ENCODE results near the gene MALAT1. TPM values are rescaled to one million over a fixed set of nuclear protein-coding genes. Genes with fewer than 3 reads are reported as not detected.
"Not testable (repeated sequence)": the region's sequence is repeated elsewhere in the genome, so short reads cannot be mapped to it uniquely, and the experiment has no call there.

The MALAT1 gene
- total RNA-seq, 1 experiment from 2014 or later: 686 TPM

GRCh38 chr11:65500387-65501185 lies 1.7 kb downstream of the MALAT1 start:
- Histone ChIP-seq H3K27me3 (no peaks in the 10 kb centered on the region), H3K4me3 (peak overlapping the region; percentile 73), H3K27ac (peak overlapping the region; percentile 99; the same call in 1 of the 2 replicates), H3K9me3 (replicated peaks) (no peaks in the 10 kb centered on the region), H3K36me3 (peaks cover 59% of the 10 kb centered on the region), H3K4me1 (peaks cover 14% of the 10 kb centered on the region)
- peak in 1 of 2 experiments; percentile 58 for DNase-seq

GRCh38 chr11:65501186-65501471 lies 2.3 kb downstream of the MALAT1 start:
- Histone ChIP-seq H3K4me1 (peaks cover 12% of the 10 kb centered on the region), H3K27ac (no peak overlapping the region), H3K9me3 (replicated peaks) (no peaks in the 10 kb centered on the region), H3K4me3 (peak overlapping the region; percentile 73), H3K27me3 (no peaks in the 10 kb centered on the region), H3K36me3 (peaks cover 64% of the 10 kb centered on the region)
- DNase-seq: no peak

DNA sequence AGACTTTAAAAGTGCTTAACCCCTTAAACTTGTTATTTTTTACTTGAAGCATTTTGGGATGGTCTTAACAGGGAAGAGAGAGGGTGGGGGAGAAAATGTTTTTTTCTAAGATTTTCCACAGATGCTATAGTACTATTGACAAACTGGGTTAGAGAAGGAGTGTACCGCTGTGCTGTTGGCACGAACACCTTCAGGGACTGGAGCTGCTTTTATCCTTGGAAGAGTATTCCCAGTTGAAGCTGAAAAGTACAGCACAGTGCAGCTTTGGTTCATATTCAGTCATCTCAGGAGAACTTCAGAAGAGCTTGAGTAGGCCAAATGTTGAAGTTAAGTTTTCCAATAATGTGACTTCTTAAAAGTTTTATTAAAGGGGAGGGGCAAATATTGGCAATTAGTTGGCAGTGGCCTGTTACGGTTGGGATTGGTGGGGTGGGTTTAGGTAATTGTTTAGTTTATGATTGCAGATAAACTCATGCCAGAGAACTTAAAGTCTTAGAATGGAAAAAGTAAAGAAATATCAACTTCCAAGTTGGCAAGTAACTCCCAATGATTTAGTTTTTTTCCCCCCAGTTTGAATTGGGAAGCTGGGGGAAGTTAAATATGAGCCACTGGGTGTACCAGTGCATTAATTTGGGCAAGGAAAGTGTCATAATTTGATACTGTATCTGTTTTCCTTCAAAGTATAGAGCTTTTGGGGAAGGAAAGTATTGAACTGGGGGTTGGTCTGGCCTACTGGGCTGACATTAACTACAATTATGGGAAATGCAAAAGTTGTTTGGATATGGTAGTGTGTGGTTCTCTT lies 2.8 kb downstream of the MALAT1 start:
- Histone ChIP-seq H3K4me3 (peak overlapping the region; percentile 73), H3K36me3 (peaks cover 66% of the 10 kb centered on the region), H3K27me3 (no peaks in the 10 kb centered on the region), H3K4me1 (peaks cover 12% of the 10 kb centered on the region; the same call in 1 of the 2 replicates), H3K27ac (no peak overlapping the region), H3K9me3 (replicated peaks) (no peaks in the 10 kb centered on the region)
- DNase-seq: no peak

- Histone ChIP-seq H3K4me1 (peaks cover 12% of the 10 kb centered on the region; the same call in 1 of the 2 replicates), H3K27me3 (no peaks in the 10 kb centered on the region), H3K27ac (no peak overlapping the region), H3K36me3 (peaks cover 66% of the 10 kb centered on the region), H3K9me3 (replicated peaks) (no peaks in the 10 kb centered on the region), H3K4me3 (peak overlapping the region; percentile 73)
- no peak for DNase-seq
Observed at GRCh38 chr11:65502274-65502554, 3.4 kb downstream of the MALAT1 start.

- peaks cover 66% of the 10 kb centered on the region for H3K36me3 ChIP-seq
- peak overlapping the region; percentile 73 for H3K4me3 ChIP-seq
- no peaks in the 10 kb centered on the region for H3K27me3 ChIP-seq
- H3K4me1 ChIP-seq: peaks cover 12% of the 10 kb centered on the region; the same call in 1 of the 2 replicates
- H3K27ac ChIP-seq: no peak overlapping the region
- no peaks in the 10 kb centered on the region for H3K9me3 ChIP-seq (replicated peaks)
- DNase-seq: no peak
Observed at GRCh38 chr11:65502555-65503367, 3.9 kb downstream of the MALAT1 start.

DNA sequence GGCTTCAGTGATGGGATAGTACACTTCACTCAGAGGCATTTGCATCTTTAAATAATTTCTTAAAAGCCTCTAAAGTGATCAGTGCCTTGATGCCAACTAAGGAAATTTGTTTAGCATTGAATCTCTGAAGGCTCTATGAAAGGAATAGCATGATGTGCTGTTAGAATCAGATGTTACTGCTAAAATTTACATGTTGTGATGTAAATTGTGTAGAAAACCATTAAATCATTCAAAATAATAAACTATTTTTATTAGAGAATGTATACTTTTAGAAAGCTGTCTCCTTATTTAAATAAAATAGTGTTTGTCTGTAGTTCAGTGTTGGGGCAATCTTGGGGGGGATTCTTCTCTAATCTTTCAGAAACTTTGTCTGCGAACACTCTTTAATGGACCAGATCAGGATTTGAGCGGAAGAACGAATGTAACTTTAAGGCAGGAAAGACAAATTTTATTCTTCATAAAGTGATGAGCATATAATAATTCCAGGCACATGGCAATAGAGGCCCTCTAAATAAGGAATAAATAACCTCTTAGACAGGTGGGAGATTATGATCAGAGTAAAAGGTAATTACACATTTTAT lies 4.6 kb downstream of the MALAT1 start:
- Histone ChIP-seq H3K4me3 (peak overlapping the region; percentile 73), H3K4me1 (peaks cover 12% of the 10 kb centered on the region; the same call in 1 of the 2 replicates), H3K36me3 (peaks cover 66% of the 10 kb centered on the region), H3K27me3 (no peaks in the 10 kb centered on the region), H3K9me3 (replicated peaks) (no peaks in the 10 kb centered on the region), H3K27ac (no peak overlapping the region)
- DNase-seq: no peak

DNA sequence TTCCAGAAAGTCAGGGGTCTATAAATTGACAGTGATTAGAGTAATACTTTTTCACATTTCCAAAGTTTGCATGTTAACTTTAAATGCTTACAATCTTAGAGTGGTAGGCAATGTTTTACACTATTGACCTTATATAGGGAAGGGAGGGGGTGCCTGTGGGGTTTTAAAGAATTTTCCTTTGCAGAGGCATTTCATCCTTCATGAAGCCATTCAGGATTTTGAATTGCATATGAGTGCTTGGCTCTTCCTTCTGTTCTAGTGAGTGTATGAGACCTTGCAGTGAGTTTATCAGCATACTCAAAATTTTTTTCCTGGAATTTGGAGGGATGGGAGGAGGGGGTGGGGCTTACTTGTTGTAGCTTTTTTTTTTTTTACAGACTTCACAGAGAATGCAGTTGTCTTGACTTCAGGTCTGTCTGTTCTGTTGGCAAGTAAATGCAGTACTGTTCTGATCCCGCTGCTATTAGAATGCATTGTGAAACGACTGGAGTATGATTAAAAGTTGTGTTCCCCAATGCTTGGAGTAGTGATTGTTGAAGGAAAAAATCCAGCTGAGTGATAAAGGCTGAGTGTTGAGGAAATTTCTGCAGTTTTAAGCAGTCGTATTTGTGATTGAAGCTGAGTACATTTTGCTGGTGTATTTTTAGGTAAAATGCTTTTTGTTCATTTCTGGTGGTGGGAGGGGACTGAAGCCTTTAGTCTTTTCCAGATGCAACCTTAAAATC lies 5.3 kb downstream of the MALAT1 start:
- Histone ChIP-seq H3K4me3 (peak overlapping the region; percentile 73), H3K9me3 (replicated peaks) (no peaks in the 10 kb centered on the region), H3K4me1 (peaks cover 12% of the 10 kb centered on the region; the same call in 1 of the 2 replicates), H3K27me3 (no peaks in the 10 kb centered on the region), H3K27ac (no peak overlapping the region), H3K36me3 (peaks cover 65% of the 10 kb centered on the region)
- DNase-seq: no peak

DNA sequence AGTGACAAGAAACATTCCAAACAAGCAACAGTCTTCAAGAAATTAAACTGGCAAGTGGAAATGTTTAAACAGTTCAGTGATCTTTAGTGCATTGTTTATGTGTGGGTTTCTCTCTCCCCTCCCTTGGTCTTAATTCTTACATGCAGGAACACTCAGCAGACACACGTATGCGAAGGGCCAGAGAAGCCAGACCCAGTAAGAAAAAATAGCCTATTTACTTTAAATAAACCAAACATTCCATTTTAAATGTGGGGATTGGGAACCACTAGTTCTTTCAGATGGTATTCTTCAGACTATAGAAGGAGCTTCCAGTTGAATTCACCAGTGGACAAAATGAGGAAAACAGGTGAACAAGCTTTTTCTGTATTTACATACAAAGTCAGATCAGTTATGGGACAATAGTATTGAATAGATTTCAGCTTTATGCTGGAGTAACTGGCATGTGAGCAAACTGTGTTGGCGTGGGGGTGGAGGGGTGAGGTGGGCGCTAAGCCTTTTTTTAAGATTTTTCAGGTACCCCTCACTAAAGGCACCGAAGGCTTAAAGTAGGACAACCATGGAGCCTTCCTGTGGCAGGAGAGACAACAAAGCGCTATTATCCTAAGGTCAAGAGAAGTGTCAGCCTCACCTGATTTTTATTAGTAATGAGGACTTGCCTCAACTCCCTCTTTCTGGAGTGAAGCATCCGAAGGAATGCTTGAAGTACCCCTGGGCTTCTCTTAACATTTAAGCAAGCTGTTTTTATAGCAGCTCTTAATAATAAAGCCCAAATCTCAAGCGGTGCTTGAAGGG lies 6.0 kb downstream of the MALAT1 start:
- Histone ChIP-seq H3K27ac (no peak overlapping the region), H3K9me3 (replicated peaks) (no peaks in the 10 kb centered on the region), H3K36me3 (peaks cover 63% of the 10 kb centered on the region), H3K4me3 (no peak overlapping the region), H3K27me3 (no peaks in the 10 kb centered on the region), H3K4me1 (peaks cover 12% of the 10 kb centered on the region; the same call in 1 of the 2 replicates)
- DNase-seq: no peak

- DNase-seq: no peak
- no peak overlapping the region for H3K4me3 ChIP-seq
- no peaks in the 10 kb centered on the region for H3K9me3 ChIP-seq (replicated peaks)
- H3K4me1 ChIP-seq: peaks cover 12% of the 10 kb centered on the region; the same call in 1 of the 2 replicates
- peaks cover 56% of the 10 kb centered on the region for H3K36me3 ChIP-seq
- no peaks in the 10 kb centered on the region for H3K27me3 ChIP-seq
- H3K27ac ChIP-seq: no peak overlapping the region
Observed at GRCh38 chr11:65505466-65506289, 6.8 kb downstream of the MALAT1 start.

GRCh38 chr11:65506290-65506771 lies 7.5 kb downstream of the MALAT1 start:
- peaks cover 12% of the 10 kb centered on the region; the same call in 1 of the 2 replicates for H3K4me1 ChIP-seq
- H3K36me3 ChIP-seq: peaks cover 50% of the 10 kb centered on the region
- no peak for DNase-seq
- H3K27ac ChIP-seq: no peak overlapping the region
- H3K9me3 ChIP-seq (replicated peaks): no peaks in the 10 kb centered on the region
- no peak overlapping the region for H3K4me3 ChIP-seq
- H3K27me3 ChIP-seq: no peaks in the 10 kb centered on the region

DNA sequence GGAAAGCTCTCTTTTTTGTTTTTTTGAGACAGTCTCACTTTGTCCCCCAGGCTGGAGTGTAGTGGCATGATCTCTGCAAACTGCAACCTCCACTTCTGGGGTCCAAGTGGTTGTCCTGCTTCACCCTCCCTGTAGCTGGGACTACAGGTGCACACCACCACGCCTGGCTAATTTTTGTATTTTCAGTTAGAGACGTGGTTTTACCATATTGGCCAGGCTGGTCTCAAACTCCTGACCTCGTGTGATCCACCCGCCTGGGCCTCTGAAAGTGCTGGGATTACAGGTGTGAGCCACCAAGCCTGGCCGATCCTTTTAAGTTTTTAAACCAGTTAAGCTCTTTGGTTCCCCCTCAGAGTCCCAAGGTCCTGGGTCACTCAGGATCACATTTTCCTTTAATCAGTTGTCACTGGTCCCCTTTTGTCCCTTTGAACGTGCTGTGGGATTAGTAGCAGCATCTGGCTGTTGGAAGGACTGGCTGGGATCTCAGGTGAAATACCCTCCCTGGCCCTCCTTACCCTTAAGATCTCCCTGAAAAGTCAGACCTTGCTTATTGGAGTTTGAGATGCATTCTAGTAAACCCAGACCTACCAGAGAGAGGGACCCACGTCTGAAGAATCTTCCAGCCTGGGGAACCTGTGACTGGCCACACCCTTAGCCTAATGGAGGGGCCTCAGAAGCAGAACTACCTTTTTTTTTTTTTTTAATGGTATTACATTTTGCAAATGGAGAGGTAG lies 8.1 kb downstream of the MALAT1 start:
- no peaks in the 10 kb centered on the region for H3K27me3 ChIP-seq
- H3K4me3 ChIP-seq: no peak overlapping the region
- no peak for DNase-seq
- H3K27ac ChIP-seq: no peak overlapping the region
- H3K9me3 ChIP-seq (replicated peaks): no peaks in the 10 kb centered on the region
- H3K36me3 ChIP-seq: peaks cover 44% of the 10 kb centered on the region
- H3K4me1 ChIP-seq: peaks cover 12% of the 10 kb centered on the region; the same call in 1 of the 2 replicates

- not testable (repeated sequence) for H3K9me3 ChIP-seq (replicated peaks); DNase-seq; H3K27ac ChIP-seq; H3K27me3 ChIP-seq; H3K36me3 ChIP-seq; H3K4me1 ChIP-seq; H3K4me3 ChIP-seq
Observed at GRCh38 chr11:65512311-65512710, 13.5 kb downstream of the MALAT1 start.
